GM19452 (cell line): ENCODE data around the gene BCDIN3D.

Experiments used
- ATAC-seq: cut with Tn5 transposase; IDR thresholded peaks from one replicate; pipeline ENCODE4 v1.9.1; 2021; ENCODE audit not compliant: unreplicated experiment

The BCDIN3D gene

DNA sequence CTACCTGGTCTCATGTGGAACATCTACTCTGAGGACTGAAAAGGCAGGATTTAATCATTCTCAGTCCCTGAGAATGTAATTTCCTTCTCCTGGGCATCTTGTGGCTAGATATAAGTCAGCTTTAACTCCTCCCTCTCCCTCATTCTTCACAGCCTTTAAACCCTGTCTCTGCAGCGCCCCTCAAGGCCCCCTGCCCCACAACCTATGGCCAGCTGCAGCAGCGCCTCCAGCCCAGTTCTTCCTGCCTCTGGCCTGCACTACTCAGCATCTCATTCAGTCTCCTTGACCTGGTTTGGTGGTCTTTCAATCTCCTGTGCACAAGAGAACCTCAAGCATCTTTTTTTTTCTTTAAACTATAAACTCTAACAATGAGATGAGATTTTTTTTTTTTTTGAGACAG is 44.0 kb downstream of the BCDIN3D start:
- no peak for ATAC-seq

DNA sequence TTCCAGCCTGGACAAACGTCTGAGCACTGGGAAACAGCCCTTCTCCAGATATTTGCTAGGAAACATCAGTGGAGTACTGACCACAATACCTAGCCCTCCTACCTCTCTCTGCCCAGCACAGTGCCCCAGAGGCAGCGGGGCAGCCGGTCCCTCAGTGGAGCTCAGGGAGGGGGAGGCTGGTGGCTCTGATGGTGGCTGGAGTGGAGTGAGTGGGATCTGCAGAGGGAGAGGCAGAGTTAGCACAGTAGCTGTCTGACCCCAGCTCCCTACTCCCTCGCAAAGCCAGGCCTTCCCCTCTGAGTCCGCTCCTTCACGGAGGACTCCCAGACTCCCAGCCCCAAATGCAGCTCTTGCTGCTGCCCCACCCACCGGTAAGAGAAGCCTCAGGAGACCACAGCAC is 44.7 kb downstream of the BCDIN3D start:
- no peak for ATAC-seq

DNA sequence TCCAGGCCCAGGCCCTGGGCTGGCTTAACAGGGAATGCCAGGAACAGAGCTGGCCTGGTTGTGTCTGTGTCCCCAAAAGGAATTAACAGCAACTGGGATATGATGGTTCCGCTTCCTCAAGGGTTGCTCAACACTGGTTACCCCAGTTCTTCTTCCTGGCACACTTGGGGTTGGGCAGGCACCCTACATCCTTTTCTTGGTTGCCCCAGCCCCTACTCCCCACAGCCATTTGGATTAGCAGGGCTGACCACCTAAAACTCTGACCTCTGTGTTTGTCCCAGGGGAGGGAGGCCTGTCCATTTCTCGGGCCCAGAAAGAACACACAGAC is 45.5 kb downstream of the BCDIN3D start:
- ATAC-seq, result no peak

DNA sequence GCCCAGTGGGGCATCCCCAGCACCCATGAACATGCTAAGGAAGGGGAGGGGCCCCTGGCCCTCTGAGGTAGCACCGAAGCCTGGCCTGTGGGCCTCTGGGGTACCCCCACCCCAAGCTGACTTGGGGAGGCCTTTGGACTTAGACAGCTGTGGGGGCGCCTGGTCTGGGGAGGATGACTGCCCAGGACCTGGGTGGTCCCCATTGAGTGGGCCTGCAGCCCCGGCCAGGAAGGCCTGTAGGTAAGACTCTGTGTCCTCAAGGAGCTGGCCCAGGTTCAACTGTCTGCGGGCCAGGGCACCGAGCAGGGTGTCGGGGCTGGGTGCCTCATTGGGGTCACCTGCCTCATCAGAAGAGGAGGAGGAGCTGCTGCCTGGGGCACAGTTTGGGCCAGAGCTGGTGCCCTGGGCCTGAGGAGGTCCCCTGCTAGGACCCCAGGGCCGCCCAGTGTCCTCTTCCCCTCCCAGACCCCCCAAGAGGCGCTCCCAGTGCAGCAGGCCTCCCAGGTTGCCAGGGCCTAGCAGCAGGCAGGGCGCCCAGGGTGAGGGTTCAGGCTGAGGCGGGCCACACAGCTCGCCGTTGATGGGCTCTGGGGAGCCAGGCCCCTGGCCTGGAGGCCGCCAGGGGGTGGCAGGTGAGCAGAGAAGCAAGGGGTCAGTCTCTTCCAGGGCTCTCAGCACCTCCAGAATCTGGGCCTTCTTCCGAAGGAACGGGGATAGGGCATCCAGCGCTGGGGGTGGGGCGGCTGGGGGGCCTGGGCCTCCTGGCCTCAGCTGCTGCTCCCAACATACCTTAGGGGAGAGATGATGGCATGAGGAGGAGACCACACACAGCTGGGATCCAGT is 46.1 kb downstream of the BCDIN3D start:
- no peak for ATAC-seq

DNA sequence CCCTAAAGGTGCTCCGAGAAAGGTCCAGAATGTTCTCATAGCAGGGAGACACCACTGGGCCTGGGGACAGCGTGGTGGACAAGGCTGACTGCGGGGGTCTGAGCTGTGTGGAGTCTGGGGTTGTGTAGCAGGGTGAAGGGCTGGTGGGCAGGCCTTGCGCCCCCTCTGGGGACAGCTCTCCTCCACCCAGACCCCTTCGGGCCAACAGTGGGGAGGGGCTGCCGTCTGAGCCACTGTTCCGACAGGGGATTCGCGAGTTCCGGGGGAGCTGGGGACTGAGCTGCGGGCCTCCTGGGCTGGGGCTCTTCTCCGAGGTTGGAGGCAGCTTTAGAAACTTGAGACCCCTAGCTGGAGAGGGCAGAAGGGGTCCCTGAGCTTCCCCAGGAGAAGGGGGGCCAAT is 46.8 kb downstream of the BCDIN3D start:
- no peak for ATAC-seq

DNA sequence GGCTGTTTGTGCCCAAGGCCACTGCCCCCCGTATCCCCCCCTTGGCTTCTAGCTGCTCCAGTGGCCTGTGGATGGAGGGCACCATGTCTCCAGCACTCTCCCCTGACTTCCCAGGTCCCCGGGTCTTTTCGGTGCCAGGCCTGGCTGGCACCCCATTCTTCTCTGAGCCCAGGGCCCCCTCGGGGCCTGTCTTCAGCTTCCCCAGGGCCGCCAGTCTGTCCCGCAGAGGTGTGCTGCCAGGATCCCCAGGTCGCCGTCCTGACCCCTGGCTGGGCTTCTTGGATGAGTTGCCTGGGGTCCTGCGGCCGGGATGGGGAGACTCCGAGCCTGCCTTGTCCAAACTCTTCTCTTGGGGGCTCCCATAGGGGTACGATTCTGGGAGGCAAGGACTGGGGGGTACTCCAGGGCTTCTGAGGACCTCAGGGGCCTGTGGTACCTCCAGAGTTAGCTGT is 47.2 kb downstream of the BCDIN3D start:
- no peak for ATAC-seq

DNA sequence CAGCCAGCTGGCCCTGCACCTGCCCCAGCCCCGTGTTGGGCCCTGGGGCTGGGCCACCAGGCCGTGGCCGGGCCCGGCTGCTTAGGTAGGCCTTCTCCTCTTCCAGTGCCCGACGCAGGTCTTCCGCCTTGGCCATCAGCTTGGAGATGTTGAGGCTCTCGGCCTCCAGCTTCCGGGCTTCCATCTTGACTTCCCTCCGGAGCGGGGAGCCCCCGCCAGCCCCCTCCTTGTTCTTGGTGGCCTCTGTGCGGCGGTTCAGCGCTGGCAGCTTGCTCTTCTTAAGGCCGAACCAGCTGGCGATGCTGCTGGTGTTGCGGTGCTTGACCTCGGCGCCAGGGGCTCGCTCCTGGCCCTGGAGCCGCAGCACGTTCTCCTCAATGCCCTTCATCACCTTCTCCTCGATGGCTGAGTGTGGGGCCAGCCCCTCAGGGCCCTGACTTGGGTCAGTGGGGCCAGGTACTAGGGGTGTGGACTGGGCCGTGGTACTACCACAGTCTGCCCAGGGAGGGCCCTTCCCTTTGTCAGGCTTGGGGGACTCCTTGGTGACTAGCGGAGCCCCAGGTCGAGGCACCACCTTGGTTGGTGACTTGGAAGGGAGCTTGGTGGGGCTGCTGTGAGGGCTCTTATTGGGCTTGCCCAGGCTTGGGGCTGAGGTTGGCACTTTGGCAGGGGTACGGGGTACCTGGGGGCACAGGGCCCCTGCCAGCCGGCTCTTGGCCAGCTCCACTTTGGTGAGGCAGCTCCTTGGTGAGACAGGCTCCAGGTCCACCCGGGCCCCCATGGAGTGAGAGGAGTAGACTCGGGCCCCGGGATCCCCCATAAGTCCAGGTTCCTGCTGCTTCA is 47.9 kb downstream of the BCDIN3D start:
- no peak for ATAC-seq

DNA sequence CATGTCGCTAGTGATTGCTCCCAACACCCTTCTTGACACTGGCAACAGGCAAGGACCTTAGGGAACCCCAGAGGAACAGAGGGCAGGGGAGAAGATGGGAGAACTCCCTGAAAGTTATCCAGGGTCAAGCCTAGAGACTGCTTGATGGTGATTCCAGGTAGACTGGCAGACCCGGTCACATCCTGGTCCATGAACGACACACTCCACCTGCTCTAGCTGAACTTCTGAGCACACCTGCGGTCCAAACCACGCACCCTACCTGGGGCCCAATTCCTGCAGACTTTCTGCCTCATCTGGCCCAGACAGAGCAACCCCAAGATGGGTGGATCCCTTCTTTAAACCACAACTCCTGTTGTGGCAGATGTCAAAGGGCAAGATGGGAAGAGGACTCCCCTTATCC is 48.9 kb downstream of the BCDIN3D start:
- ATAC-seq, result no peak

DNA sequence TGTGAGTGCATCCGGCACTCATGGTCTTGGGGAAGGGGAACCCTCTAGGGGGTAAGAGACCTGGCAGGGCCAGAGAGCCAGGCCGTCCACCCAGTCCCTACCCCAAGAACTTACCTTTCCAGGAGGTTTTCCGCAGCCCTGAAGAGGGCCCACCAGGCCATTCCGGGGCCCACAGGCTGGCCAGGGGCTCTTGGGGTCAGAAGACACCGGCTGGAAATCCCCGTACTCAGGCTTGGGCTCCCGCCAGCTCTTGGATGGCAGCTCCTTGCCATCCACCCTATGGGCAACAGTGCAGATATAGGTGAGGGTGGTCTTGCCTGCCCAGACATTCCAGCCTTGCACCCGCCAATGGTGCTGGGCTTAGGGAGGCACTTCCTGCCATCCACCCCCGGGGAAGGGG is 49.3 kb downstream of the BCDIN3D start:
- ATAC-seq, result no peak

DNA sequence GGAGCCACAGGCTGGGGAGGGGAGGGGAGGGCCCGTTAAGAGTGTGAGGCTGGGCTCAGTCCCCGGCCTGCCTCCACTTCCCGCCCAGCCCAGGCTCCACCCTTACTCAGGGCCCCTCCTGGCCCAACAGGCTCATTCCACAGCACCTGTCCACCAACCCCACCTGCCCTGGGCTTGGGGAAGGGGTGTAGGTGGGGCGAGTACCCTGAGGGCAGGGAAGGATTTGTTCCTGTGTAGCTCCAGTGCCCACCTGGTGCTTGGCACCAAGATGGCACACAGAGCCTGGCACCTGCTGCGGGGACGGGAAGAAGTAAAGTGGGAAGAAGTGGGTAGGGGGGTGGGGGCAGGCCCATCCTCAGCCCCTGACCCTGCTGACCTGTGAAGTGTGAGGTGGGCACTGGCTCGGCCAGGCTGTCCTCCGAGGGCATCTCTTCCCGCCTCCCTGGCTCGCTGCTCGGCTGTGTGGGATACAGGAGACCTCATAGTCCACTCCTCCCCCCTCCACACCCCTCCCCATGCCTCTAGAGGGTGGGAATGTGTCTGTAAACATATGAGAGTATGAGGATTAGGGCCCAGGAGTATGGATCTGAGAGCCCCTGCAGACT is 49.8 kb downstream of the BCDIN3D start:
- ATAC-seq, result no peak

DNA sequence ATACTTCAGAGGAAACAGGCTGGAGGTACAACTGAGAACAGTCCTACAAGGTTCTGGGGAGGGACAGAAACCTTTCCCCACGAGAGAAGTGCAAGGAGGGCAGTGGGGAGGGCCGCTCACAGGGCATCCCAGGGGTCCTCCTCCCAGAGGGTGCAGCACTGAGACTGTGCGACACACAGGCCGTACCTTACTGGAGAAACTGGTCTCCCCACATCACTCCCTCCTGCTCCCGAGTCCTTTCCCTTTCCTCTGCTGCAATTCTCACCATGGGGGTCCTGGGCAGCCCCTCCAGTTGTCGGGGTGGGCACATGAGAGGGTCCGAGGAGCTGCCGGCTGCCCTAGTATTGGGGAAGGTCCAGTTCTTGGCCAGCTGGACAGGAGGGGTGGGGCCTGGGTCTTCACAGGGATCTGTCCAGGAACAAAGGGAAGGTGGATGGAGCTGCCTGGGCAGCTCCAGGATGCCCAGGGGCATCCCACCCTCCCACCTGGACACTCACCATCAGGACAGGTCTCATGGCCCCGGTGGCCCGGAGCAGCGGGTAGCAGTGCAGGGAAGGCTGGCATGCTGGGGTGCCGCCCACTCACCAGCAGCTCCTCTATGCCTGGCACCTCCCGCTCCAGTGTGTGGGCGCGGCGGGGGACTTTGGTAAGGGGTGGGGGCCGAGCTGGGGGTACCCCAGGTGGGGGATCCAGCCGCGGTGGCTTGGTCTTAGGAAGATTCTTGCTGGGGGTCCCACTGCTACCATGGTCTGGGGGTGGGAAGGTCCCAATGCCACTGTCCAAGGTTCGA is 50.5 kb downstream of the BCDIN3D start:
- no peak for ATAC-seq

DNA sequence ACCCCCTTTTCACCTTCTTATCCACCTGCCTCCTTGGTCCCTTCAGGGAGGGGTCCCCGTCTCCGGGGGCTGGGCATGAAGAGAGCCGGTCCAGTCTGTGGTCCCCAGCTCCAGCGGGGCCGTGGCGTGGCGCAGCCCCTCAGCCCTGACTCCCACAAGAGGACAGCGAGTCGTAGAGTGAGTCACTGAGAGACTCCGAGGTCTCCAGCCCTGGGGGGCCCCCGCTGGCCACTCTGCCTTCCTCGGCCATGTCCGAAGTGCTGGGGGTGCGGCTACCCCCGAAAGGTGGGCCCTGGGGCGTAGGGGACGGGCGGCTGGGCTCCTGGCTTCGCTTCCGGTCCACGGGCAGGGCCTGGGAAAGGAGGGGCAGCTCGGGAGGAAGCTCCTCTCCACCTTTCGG is 51.2 kb downstream of the BCDIN3D start:
- ATAC-seq, result no peak

DNA sequence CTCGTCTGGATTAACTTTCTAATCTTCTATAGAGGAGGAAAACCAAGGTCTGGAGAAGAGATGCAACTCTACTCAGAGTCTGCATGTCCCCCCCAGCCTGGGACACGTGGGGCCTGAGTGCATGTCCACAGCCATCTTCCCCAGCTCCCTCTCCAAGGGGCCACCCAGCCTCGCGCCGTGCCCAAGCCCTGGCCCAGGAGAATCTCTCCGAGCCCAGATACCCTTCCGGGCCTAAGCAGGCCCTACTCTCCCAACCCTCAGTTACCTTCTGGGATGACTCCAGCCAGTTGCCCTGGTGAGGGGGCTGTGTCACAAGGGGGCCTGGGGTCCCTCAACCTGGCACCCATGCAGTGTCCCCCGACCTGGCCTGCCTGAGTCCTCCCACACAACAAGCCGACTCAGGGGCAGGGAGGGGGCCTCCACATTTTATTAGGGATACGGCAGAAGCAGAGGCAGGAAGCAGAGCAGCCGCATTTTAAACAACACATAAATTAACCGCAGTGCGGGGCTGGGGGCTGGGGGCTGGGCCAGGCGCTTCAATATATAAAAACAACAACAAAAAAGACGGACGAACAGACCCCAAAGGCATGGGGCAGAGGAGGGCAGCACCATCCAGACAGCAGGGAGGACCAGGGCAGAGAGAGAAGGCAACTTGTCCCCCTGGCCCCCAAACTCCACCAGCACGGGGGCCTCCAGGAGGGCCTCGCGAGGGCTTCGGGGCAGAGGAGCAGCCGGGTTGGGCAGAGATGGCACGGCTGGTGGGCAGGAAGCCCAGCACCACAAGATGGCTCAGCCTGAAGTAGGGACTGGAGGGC is 52.0 kb downstream of the BCDIN3D start:
- ATAC-seq, result no peak

DNA sequence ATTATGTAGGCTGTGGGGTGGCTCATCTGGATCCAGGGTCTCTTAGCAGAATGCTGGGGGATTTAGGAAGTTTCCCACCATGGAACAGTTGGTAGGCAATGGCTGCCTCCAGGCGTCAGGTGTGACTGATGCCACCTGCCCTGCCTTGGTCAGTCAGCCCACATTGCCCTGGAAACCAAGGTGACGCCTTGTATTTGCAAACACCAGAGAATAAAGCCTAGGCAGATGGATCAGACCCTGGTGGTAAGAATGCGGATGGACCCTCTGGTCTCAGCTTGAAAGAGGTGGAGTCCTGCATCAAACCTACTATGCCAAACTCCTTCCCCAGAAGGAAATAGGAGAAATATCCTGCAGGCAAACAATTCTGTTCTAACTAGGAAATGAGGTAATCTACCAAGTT is 52.9 kb downstream of the BCDIN3D start:
- no peak for ATAC-seq

DNA sequence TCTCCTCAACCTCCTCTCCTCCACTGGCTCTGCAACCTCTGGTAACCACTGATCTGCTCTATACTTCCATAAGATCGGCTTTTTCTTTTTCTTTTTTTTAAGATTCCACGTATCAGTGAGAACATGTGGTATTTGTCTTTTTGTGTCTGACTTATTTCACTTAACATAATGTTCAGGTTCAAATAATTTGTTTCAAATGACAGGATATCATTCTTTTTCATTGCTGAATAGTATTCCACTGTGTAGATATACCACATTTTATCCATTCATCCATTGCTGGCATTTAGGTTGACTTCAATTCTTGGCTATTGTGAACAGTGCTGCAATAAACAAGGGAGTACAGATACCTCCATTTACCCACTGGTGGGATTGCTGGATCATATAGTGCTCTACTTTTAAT is 55.2 kb downstream of the BCDIN3D start:
- no peak for ATAC-seq
